Stimulated activated CD8-positive, alpha-beta memory T cell treated with anti-CD3 and anti-CD28 coated beads, Interleukin-12 subunit alpha, Interleukin-12 subunit beta, amount 100 ng/mL, for 4 hours (primary cell): Measurements from ENCODE around the gene KSR2.
"Not testable (repeated sequence)": the region's sequence is repeated elsewhere in the genome, so short reads cannot be mapped to it uniquely, and the experiment has no call there.

Experiments
- DNase-seq: peaks from one replicate; pipeline ENCODE4 v3.0.0-alpha.2; 2020; ENCODE audit warnings: low read depth

Gene KSR2

DNA sequence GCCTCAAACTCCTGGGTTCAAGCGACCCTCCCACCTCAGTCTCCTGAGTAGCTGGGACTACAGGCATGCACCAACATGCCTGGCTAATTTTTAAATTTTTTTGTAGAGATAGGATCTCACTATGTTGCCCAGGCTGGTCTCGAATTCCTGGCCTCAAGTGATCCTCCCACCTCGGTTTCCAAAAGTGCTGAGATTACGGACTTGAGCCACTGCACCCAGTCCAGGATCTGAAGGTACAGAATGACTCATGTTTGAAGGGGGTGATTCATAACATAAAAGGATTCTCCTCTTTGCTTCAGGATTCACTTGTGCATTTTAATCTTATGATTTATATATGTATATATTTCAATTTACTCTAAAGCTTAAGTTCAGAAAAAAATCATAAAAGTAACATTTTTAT lies 111.7 kb downstream of the KSR2 start:
- DNase-seq: not testable (repeated sequence)

DNA sequence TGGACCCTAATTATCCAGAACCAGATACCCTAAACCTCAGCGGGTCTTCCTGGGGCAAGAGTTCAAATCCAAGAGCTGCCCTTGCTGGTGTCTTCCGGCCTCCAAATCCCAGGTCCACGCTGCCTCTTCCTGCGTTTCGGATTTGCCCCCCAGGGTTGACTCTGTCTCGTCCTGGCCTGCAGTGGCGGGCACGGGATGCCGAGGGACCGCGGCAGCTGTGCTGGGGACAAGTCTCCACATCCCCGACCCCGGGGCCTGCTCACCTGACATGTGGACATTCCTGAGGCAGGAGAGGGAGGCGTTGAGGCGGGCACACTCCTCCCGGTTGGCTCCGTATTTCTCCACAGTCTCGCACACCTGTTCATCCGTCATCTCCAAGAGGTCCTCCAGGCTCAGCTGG lies 113.6 kb downstream of the KSR2 start:
- DNase-seq: no peak

GRCh38 chr12:117854339-117855012 lies 114.3 kb downstream of the KSR2 start:
- DNase-seq: no peak

DNA sequence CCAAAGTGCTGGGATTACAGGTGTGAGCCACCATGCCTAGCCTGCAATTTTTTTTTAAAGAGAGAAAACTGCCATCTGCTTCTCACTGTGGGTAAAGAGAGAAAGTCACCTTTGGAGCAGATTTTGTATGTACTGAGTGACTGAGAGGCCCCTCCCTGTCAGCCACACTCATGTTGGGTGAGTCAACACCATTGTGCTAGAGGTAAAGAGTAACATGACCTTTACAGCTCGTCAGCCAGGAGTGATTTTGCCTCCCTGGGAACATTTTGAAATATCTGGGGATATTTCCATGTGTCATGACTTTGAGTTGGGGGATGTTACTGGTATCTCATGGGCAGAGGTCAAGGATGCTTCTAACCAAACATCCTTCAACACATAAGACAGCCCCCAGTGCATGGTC lies 115.2 kb downstream of the KSR2 start:
- no peak for DNase-seq

- no peak for DNase-seq
Measured at GRCh38 chr12:117850048-117850447, 118.7 kb downstream of the KSR2 start.

GRCh38 chr12:117847371-117847770 lies 121.4 kb downstream of the KSR2 start:
- DNase-seq: no peak

DNA sequence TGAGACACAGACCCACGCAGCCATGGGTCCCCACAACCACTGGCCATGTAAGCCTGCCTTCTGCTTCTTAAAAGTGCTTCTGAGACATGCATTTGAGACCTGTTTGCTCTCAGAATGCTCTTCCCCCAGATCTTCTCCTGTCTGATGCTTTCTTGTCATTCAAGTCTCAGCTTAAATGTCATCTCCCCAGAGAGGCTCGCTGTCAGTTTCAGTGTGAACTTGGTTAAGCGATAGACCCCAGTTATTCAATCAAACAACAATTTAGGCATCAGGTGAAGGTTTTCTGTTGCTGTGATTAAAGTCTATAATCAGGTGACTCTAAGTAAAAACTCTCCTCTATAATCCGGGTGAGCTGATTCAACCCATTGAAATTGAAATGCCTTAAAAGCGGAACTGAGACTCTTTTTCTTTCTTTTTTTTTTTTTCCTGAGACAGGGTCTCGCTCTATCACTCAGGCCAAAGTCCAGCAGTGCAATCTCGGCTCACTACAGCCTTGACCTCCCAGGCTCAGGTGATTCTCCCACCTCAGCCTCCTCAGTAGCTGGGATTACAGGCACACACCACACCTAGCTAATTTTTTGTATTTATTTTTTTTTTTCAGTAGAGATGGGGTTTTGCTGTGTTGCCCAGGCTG lies 123.4 kb downstream of the KSR2 start:
- DNase-seq: no peak

DNA sequence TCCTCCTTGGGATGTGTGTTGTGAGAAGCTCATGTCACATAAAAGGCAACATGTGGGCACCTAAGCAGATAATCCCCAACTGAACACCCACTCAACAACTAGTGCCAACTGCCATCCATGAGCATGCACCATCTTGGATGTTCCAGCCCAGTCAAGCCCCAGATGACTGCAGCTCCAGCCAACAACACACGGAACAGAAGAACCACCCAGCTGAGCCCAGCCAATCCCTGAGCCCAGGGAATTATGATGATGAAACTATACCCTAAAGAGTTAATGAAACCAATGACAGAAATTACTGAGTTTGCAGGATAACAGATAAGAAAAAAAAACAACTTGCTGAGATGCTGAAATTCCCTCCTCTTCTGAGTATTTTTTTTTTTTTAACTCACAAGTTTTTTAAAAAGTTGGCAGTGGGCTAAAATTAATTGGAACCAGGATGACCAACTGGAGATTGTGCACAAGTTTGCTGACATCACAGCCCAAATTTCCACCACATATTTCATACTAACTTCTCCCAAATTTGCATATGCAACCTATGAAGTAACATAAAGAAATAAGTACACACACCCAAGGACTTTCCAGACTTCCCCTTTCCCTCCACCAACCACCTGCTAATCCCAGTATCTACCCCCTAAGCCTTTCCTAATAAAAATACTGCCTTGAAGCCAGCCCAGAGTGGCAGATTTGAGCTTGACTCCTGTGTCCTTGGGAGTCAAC lies 124.5 kb downstream of the KSR2 start:
- no peak for DNase-seq

- no peak for DNase-seq
Measured at GRCh38 chr12:117842630-117843029, 126.2 kb downstream of the KSR2 start.

GRCh38 chr12:117842220-117842619 lies 126.6 kb downstream of the KSR2 start:
- no peak for DNase-seq

- no peak for DNase-seq
Measured at GRCh38 chr12:117837737-117838050, 131.1 kb downstream of the KSR2 start.

DNA sequence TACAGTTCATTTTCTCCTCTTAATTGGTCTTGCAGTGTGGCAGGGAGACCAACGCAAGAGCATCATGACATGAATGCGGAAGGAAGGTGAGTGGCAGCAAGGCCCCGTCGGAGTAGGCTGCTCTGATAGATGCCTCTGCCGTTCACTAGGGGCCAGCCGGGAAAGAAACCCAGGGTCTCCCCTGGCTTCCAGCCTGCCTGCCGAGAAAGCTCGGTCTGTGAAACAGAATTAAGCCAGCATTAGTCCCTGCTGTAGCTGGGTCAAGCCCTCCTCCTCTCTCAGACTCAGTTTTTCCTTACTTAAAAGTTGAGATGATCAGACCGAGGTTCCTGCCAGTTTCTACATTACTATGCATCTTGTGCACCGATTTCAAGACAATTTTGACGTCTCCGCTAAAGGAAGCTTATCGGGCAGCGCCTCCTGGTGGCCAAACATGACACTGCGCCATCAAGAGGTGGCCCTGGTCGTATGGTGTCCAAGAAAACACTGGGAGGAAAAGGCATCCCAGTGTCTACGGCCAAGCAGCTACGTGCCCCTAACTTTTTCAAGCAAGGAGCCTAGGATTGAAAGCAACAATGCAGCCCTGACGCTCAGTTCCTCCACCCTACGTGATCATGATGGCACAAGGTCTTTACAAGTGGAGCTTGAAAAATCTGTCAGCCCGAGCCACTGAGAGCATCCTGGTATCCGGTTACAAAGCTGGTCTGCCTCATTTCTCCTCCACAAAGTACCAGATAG lies 131.6 kb downstream of the KSR2 start:
- DNase-seq: peak; percentile 15

DNA sequence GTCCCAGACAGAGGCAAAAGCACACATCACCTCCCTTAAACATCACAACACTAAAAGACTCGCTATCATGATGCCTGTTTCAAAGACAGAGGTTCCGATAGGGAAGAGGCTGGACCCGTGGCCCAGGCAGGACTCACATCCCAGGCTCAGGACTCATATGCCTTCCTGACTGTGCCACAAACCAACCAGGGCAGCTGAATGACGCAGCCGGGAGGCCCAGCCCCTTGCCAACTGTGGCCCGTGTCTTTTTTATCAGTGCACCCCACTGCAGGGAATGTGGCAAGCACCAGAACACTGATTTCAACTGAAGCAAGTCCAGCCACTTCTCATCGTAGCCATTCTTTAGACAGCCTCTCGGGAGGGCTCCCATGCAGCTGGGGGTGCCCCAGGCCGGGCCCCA lies 132.3 kb downstream of the KSR2 start:
- no peak for DNase-seq

- no peak for DNase-seq
Measured at GRCh38 chr12:117835156-117835555, 133.6 kb downstream of the KSR2 start.

DNA sequence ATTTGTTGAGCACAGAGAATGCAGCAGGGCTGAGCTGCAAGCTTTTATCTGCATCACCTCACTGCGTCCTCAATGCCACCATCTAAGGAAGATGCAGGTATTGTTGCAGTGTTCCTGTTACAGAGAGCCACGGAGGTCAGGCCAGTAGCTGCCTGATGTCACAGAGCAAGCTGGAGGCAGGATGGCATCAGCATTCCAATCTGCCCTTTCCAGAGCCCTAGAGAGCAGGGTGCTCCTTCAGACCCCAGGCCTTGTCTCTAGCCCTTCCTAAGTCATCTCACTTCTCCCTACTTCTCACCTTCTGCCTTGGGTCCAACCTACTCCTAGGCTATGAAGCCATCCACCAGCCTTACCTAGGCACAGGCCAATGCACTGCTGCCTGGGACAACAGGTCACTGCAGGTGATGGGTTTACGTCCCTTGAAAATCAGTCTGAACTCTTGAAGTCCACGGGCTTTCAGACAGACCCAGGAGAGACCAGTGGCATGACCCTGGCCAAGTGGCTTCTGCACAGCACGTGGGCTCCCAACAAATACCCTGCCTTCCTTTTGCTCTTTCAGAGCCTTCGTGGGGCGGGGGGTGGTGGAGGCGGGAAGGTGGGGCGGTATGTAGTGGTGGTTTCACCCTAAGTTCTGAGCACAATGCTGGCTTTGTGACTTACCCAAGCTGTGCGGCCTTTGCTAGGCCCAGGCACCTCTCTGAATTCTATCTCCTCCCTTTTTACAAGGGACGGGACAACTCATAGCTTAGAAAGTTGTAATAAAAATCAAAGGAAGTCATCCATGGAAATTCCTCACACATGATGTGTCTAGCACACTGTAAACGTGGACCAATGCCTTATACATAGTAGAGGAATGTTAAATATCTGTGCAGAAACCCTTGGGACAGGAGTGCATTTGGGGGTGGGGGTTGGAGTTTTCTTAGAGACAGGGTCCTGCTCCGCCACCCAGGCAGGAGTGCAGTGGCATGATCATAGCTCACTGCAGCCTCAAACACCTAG lies 136.0 kb downstream of the KSR2 start:
- DNase-seq: no peak

DNA sequence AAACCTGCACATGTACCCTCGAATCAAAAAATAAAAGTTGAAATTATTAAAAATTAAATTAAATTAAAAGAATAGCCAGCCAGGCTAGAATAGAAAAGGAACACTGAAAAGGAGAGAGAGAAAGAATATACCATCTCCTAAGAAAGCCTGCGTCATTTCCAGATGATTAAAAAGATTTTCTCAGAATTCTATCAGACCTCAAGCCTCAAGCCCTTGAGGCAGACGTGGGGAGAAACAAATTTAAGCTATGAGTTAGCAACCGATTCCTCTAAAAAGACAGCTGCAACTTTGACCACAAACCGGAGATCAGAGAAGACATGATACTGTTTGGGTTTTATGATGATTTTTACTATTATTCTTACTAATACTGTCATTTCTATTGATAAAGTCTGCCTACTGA lies 138.3 kb downstream of the KSR2 start:
- DNase-seq: no peak

DNA sequence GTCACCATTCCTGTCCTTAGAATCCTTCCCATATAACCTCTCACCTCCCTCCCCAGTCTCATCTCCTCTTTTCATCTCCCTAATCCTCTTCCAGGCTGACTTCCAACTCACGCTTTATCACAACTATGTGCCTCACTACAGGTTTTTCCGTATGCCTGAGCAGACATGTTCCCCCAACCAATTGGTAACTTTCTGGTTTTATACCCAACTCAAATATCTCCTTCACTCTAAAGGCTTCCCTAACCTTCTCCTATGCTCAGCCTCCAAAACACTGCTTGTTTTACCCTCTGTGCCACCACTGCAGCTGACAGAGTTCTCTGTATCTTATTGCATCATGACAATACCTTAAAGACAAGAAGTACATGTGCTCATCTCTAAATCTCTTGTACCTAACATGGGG lies 139.7 kb downstream of the KSR2 start:
- DNase-seq: no peak

DNA sequence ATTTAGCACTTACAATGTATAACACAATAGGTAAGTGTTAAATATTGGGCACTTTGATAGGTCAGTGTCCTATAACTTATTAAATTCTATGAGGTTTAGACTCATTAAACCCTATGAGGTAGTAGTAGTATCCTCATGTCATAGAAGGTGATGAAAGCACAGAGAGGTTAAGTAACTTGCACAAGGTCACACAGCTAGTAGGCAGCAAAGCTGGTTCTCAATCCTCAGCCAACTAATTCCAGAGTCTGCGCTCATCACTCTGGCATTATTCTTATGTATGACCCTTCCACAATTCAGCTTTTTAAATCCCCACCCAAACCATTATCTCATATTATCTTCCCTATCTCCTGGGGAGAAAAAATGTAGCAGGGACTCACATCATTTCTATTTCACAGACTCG lies 141.1 kb downstream of the KSR2 start:
- DNase-seq: no peak

DNA sequence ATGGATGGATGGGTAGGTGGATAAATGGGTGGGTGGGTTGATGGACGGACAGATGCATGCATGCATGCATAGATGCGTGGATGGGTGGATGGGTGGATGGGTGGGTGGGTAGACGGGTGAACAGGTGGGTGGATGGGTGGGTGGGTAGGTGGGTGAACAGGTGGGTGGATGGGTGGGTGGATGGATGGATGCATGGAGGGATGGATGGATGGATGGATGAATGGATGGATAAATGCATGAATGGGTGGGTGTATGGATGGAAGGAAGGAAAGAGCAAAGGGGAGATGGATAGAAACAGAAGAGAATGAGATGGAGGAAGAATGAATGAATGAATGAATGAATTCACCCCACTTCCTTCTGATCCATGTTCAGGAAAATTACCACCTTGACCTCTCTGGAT lies 143.0 kb downstream of the KSR2 start:
- DNase-seq: no peak

GRCh38 chr12:117821480-117822175 lies 147.2 kb downstream of the KSR2 start:
- DNase-seq: no peak
